Trophoblast cell (in vitro differentiated cells and primary cell): ENCODE measurements around the gene ASB7.
"Not testable (repeated sequence)": the region's sequence is repeated elsewhere in the genome, so short reads cannot be mapped to it uniquely, and the experiment has no call there.

ENCODE experiments used
- DNase-seq, 2 donors: peaks; one replicate each; pipeline ENCODE4 v3.0.0-alpha.2; 2016
- H2AFZ ChIP-seq: 2 replicates; pipeline ENCODE4 v1.6.1; 2013; ENCODE audit warnings: low read length, moderate library complexity, mild to moderate bottlenecking; ENCODE audit not compliant: insufficient read depth, poor library complexity
- H2AK5ac ChIP-seq: 2 replicates; pipeline ENCODE4 v1.6.1; 2013; ENCODE audit warnings: mild to moderate bottlenecking, low read length
- H2BK120ac ChIP-seq: 2 replicates; pipeline ENCODE4 v1.6.1; 2013; ENCODE audit warnings: low read length, mild to moderate bottlenecking, moderate library complexity; ENCODE audit not compliant: insufficient read depth, poor library complexity
- H2BK12ac ChIP-seq: 2 replicates; pipeline ENCODE4 v1.6.1; 2013; ENCODE audit warnings: mild to moderate bottlenecking, low read length, moderate library complexity
- H2BK5ac ChIP-seq: 2 replicates; pipeline ENCODE4 v1.6.1; 2013; ENCODE audit warnings: low read length, low read depth, moderate library complexity, mild to moderate bottlenecking; ENCODE audit not compliant: poor library complexity
- H3K14ac ChIP-seq: 2 replicates; pipeline ENCODE4 v1.6.1; 2013; ENCODE audit warnings: mild to moderate bottlenecking, low read length
- H3K18ac ChIP-seq: 2 replicates; pipeline ENCODE4 v1.6.1; 2013; ENCODE audit warnings: mild to moderate bottlenecking, low read length
- H3K23ac ChIP-seq: 2 replicates; pipeline ENCODE4 v1.6.1; 2013; ENCODE audit warnings: low read length
- H3K27ac ChIP-seq: 2 replicates; pipeline ENCODE4 v1.5.1; 2013; ENCODE audit warnings: low read depth, mild to moderate bottlenecking, inconsistent platforms, low read length, moderate library complexity
- H3K27me3 ChIP-seq: 2 replicates; pipeline ENCODE4 v1.6.1; 2013; ENCODE audit warnings: inconsistent platforms, mild to moderate bottlenecking, low read length, moderate library complexity; ENCODE audit not compliant: insufficient read depth
- H3K36me3 ChIP-seq, 2 experiments: 1 replicate in 1 of 2; 2 replicates in 1 of 2; pipeline ENCODE4 v1.6.1; 2013; ENCODE audit warnings: low read length in 2 of 2, mild to moderate bottlenecking in 2 of 2, moderate library complexity in 1 of 2; ENCODE audit not compliant: insufficient read depth in 2 of 2, control insufficient read depth in 1 of 2
- H3K4ac ChIP-seq: 2 replicates; pipeline ENCODE4 v1.6.1; 2013; ENCODE audit warnings: low read depth, mild to moderate bottlenecking, low read length, moderate library complexity
- H3K4me1 ChIP-seq, 2 experiments: 1 replicate in 1 of 2; 2 replicates in 1 of 2; pipeline ENCODE4 v1.6.1; 2013; ENCODE audit warnings: low read length in 2 of 2, mild to moderate bottlenecking in 2 of 2, moderate library complexity in 1 of 2; ENCODE audit not compliant: insufficient read depth in 2 of 2, control insufficient read depth in 1 of 2
- H3K4me2 ChIP-seq: 2 replicates; pipeline ENCODE4 v1.6.1; 2013; ENCODE audit warnings: inconsistent platforms, mild to moderate bottlenecking, low read length, moderate library complexity
- H3K4me3 ChIP-seq: 2 replicates; pipeline ENCODE4 v1.5.1; 2013; ENCODE audit warnings: mild to moderate bottlenecking, low read depth, low read length, inconsistent platforms
- H3K79me1 ChIP-seq: one replicate; pipeline ENCODE4 v1.6.1; 2013; ENCODE audit warnings: low read length
- H3K79me2 ChIP-seq: 2 replicates; pipeline ENCODE4 v1.6.1; 2013; ENCODE audit warnings: low read length, mild to moderate bottlenecking; ENCODE audit not compliant: control insufficient read depth, insufficient read depth, poor library complexity
- H3K9ac ChIP-seq: 2 replicates; pipeline ENCODE4 v1.6.1; 2013; ENCODE audit warnings: mild to moderate bottlenecking, low read length
- H3K9me3 ChIP-seq: 2 replicates; pipeline ENCODE4 v1.6.1; 2013; ENCODE audit warnings: low read depth, mild to moderate bottlenecking, control low read depth, inconsistent platforms, low read length; ENCODE audit not compliant: insufficient read depth
- H4K12ac ChIP-seq: 2 replicates; pipeline ENCODE4 v1.6.1; 2013; ENCODE audit warnings: low read depth, mild to moderate bottlenecking, low read length, moderate library complexity
- H4K8ac ChIP-seq: 2 replicates; pipeline ENCODE4 v1.6.1; 2013; ENCODE audit warnings: low read depth, mild to moderate bottlenecking, low read length, moderate library complexity
- H4K91ac ChIP-seq: one replicate; pipeline ENCODE4 v1.6.1; 2013; ENCODE audit warnings: low read depth, mild to moderate bottlenecking, low read length, moderate library complexity
- WGBS: extraction: QIAGEN DNeasy Blood & Tissue Kit; methylation state at CpG from one replicate; pipeline ENCODE4 v1.1.7; 2013; ENCODE audit warnings: missing lambda C conversion rate; ENCODE audit not compliant: insufficient read length, insufficient coverage; ENCODE audit errors: extremely low coverage; 5-methylcytosine and 5-hydroxymethylcytosine counted together

ASB7 gene

DNA sequence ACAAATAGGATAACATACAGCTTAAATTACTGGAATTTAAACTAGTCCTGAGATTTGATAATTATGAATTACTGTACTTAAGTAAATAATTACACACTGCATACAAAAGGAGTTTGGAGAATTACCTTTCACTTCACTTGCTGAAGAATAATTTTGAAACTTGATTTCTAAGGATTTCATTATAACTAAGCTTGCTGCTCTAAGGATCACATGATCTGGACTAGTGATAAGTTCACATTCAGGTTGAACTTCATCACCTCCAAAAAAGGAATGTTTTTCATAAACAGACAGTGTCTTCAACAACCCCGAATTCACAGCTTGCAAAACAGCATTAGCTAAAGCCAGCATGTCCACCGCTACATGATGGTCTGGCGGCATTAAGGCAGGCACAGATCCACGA lies 28.9 kb upstream of the ASB7 start:
- DNase-seq, result no peak
- peak overlapping the region; percentile 19 for H3K9ac ChIP-seq
- no peak overlapping the region for H4K12ac ChIP-seq
- H3K23ac ChIP-seq, result no peak overlapping the region
- no peak overlapping the region for H3K14ac ChIP-seq
- H3K79me2 ChIP-seq, result no peaks in the 10 kb centered on the region
- no peak overlapping the region for H4K8ac ChIP-seq
- no peak overlapping the region for H4K91ac ChIP-seq
- H2AK5ac ChIP-seq, result no peak overlapping the region
- H3K27me3 ChIP-seq, result no peaks in the 10 kb centered on the region
- no peak overlapping the region for H2BK5ac ChIP-seq
- H3K4ac ChIP-seq, result no peak overlapping the region
- no peaks in the 10 kb centered on the region for H3K4me1 ChIP-seq
- no peak overlapping the region for H3K4me2 ChIP-seq
- H3K18ac ChIP-seq, result no peak overlapping the region
- no CpG with 5 or more reads among the region's 4 CpGs for WGBS
- no peaks in the 10 kb centered on the region for H3K79me1 ChIP-seq
- no peak overlapping the region for H2AFZ ChIP-seq
- no peak overlapping the region for H3K4me3 ChIP-seq
- peaks cover 0 to 3% of the 10 kb centered on the region in 2 experiments for H3K36me3 ChIP-seq
- no peak overlapping the region for H3K27ac ChIP-seq
- no peak overlapping the region for H2BK12ac ChIP-seq
- H3K9me3 ChIP-seq, result no peaks in the 10 kb centered on the region
- no peak overlapping the region for H2BK120ac ChIP-seq

DNA sequence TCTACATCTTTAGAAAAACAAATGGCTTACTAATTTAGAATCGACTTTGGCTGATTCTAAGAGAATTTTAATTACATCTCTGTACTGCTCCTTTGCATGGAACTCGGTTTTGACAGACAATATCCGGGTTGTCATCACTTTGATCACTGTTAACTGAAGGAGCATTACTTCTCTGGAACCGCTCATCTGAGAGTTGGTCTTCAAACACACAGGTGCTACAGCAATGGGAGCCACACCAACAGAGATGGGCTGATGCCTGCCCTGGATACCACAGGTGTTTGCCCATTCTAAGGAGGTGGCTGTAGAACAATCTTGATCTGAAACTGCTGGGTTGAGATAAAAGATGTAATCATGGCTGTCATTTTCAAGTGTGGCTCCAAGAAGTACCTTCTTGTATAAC lies 22.0 kb upstream of the ASB7 start:
- peaks cover 2% of the 10 kb centered on the region in 2 experiments for H3K36me3 ChIP-seq
- H3K27ac ChIP-seq, result no peak overlapping the region
- no peak overlapping the region for H3K4me3 ChIP-seq
- H2AFZ ChIP-seq, result no peak overlapping the region
- no peak overlapping the region for H4K12ac ChIP-seq
- H3K4me1 ChIP-seq, result no peaks in the 10 kb centered on the region
- no peak overlapping the region for H3K4me2 ChIP-seq
- H4K8ac ChIP-seq, result no peak overlapping the region
- no peak overlapping the region for H4K91ac ChIP-seq
- DNase-seq, result no peak
- no peak overlapping the region for H3K9ac ChIP-seq
- no peaks in the 10 kb centered on the region for H3K79me1 ChIP-seq
- no peak overlapping the region for H2BK12ac ChIP-seq
- WGBS, result no CpG with 5 or more reads among the region's 4 CpGs
- H3K14ac ChIP-seq, result no peak overlapping the region
- no peak overlapping the region for H3K23ac ChIP-seq
- H3K9me3 ChIP-seq, result peaks cover 1% of the 10 kb centered on the region
- no peak overlapping the region for H2BK120ac ChIP-seq
- H3K79me2 ChIP-seq, result no peaks in the 10 kb centered on the region
- H3K27me3 ChIP-seq, result no peaks in the 10 kb centered on the region
- no peak overlapping the region for H3K18ac ChIP-seq
- no peak overlapping the region for H2AK5ac ChIP-seq
- no peak overlapping the region for H2BK5ac ChIP-seq
- H3K4ac ChIP-seq, result no peak overlapping the region

DNA sequence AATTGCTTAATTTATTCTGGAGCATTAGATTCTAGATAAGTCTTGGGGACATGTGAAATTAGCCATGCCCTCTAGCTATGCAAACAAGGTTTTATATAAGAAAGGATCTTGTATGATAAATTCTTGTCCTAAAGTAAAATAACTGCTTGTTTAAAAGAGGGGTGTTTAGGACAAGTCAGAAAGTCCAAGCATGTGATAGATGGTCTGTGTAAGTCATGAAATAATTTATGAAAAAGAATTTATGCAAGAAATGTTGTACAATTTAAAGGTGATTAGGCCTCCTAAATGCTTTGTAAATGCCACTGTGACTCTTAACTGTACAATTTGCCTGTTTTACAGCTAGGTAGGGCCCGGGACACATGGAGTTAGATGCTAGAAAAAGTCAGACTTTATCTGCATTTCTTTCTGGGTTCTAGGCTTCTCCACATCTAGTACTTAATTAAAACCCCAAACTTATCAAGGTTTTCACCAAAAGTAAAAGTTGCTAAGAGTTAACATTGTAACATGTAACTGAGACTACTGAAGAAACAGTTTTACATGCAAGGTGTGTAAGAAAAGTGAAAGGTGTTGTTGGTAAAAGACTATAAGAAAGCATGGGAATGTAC lies 13.6 kb upstream of the ASB7 start:
- no peak overlapping the region for H3K18ac ChIP-seq
- no peak overlapping the region for H2AK5ac ChIP-seq
- H2BK120ac ChIP-seq, result no peak overlapping the region
- no peak overlapping the region for H2BK12ac ChIP-seq
- WGBS, result no CpG with 5 or more reads among the region's 1 CpG
- H3K14ac ChIP-seq, result no peak overlapping the region
- H3K79me2 ChIP-seq, result no peaks in the 10 kb centered on the region
- H3K4me2 ChIP-seq, result no peak overlapping the region
- H4K91ac ChIP-seq, result no peak overlapping the region
- H3K9ac ChIP-seq, result no peak overlapping the region
- no peak overlapping the region for H3K23ac ChIP-seq
- H3K36me3 ChIP-seq, result no peaks in the 10 kb centered on the region
- peaks cover 5% of the 10 kb centered on the region for H3K9me3 ChIP-seq
- no peak overlapping the region for H3K27ac ChIP-seq
- H3K27me3 ChIP-seq, result no peaks in the 10 kb centered on the region
- no peak overlapping the region for H4K12ac ChIP-seq
- H3K4me1 ChIP-seq, result no peaks in the 10 kb centered on the region
- no peak overlapping the region for H3K4ac ChIP-seq
- H4K8ac ChIP-seq, result no peak overlapping the region
- no peaks in the 10 kb centered on the region for H3K79me1 ChIP-seq
- no peak for DNase-seq
- H2AFZ ChIP-seq, result no peak overlapping the region
- H3K4me3 ChIP-seq, result no peak overlapping the region
- H2BK5ac ChIP-seq, result no peak overlapping the region

DNA sequence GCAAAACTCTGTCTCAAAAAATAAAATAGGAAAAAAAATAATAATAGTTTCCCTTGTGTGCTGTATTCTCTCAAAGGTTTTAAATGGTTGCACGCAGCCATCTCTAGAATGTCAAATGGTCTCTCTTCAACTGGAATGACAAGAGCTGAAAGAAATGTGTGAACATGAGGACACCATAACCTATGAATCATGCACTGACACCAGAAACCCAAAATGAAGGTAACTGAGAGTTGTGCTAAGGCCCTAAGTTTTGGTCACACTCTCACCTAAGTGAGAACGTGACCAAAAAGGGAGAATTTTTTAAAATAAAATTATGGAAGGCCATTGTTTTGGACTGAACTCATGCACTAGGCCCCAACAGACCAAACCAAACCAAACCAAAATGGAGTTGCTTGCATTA lies 11.2 kb upstream of the ASB7 start:
- H2BK12ac ChIP-seq, H4K8ac ChIP-seq, H3K18ac ChIP-seq, H4K91ac ChIP-seq, H3K79me1 ChIP-seq, H4K12ac ChIP-seq, H2BK5ac ChIP-seq, H3K4me1 ChIP-seq, H3K9me3 ChIP-seq, H3K36me3 ChIP-seq, H3K23ac ChIP-seq, H2AFZ ChIP-seq, H3K14ac ChIP-seq, H3K27ac ChIP-seq, H3K4me3 ChIP-seq, H2AK5ac ChIP-seq, H3K9ac ChIP-seq, H3K4ac ChIP-seq, H3K4me2 ChIP-seq, DNase-seq, H3K27me3 ChIP-seq, H3K79me2 ChIP-seq, H2BK120ac ChIP-seq: not testable (repeated sequence)
- no CpG with 5 or more reads among the region's 2 CpGs for WGBS
